ENCODE results near the gene CARM1. TPM values are rescaled to one million over a fixed set of nuclear protein-coding genes. Genes with fewer than 3 reads are reported as not detected.

The CARM1 gene
- total RNA-seq, 1 experiment from 2014 or later: 63.7 TPM

GRCh38 chr19:10878253-10878652 lies 6.9 kb downstream of the CARM1 start:
- DNase-seq: no peak
- Histone ChIP-seq H3K9me2 (ENCODE audit: insufficient read depth) (no peaks in the 10 kb centered on the region), H3K27ac (peak overlapping the region; percentile 67), H3K79me2 (ENCODE audit: low read depth) (peaks cover 86% of the 10 kb centered on the region), H3K27me3 (ENCODE audit: insufficient read depth, low read depth) (no peaks in the 10 kb centered on the region), H3K36me3 (ENCODE audit: low read depth) (no peaks in the 10 kb centered on the region), H3F3A (ENCODE audit: insufficient read depth, low read depth) (peaks cover 12% of the 10 kb centered on the region; the same call in 1 of the 2 replicates), H3K9me3 (ENCODE audit: insufficient read depth, low read depth) (no peaks in the 10 kb centered on the region), H3K4me3 (no peak overlapping the region), H3K4me1 (replicated peaks; ENCODE audit: insufficient read depth) (peaks cover 24% of the 10 kb centered on the region), H4K20me1 (ENCODE audit: insufficient read depth) (no peaks in the 10 kb centered on the region), H2AFZ (no peak overlapping the region), H3K4me2 (no peak overlapping the region)
- ChIA-PET POLR2A (ENCODE audit: unreplicated experiment) (no interaction called here), CTCF (no interaction called here)
- intact Hi-C loops (cut with micrococcal nuclease; ENCODE audit: unreplicated experiment): no loop called here
- no TSS peak for BruUV-seq (replicated peaks)
- no peak for TF ChIP-seq CTCF (conservative IDR thresholded peaks at IDR 0.05)
- TF ChIP-seq EZH2 (IDR thresholded peaks at IDR 0.05; ENCODE audit: low read depth): no peak

- TF ChIP-seq EZH2 (IDR thresholded peaks at IDR 0.05; ENCODE audit: low read depth) (no peak), CTCF (conservative IDR thresholded peaks at IDR 0.05) (no peak)
- Histone ChIP-seq H3K4me1 (replicated peaks; ENCODE audit: insufficient read depth) (peaks cover 21% of the 10 kb centered on the region), H4K20me1 (ENCODE audit: insufficient read depth) (no peaks in the 10 kb centered on the region), H2AFZ (no peak overlapping the region), H3K36me3 (ENCODE audit: low read depth) (no peaks in the 10 kb centered on the region), H3K79me2 (ENCODE audit: low read depth) (peaks cover 71% of the 10 kb centered on the region), H3K27ac (no peak overlapping the region), H3K9me3 (ENCODE audit: insufficient read depth, low read depth) (no peaks in the 10 kb centered on the region), H3F3A (ENCODE audit: insufficient read depth, low read depth) (peaks cover 30% of the 10 kb centered on the region), H3K27me3 (ENCODE audit: insufficient read depth, low read depth) (no peaks in the 10 kb centered on the region), H3K4me2 (no peak overlapping the region), H3K9me2 (ENCODE audit: insufficient read depth) (no peaks in the 10 kb centered on the region), H3K4me3 (no peak overlapping the region)
- no TSS peak for BruUV-seq (replicated peaks)
- no peak for DNase-seq
- intact Hi-C loops (cut with micrococcal nuclease; ENCODE audit: unreplicated experiment): no loop called here
- ChIA-PET CTCF (no interaction called here), POLR2A (ENCODE audit: unreplicated experiment) (interaction anchor here (0.7 kb wide), 1 partner anchor 1828 kb away, joined by 3 read pairs; no protein-coding TSS in a partner anchor)
Observed at GRCh38 chr19:10881403-10882107, 10.2 kb downstream of the CARM1 start.

DNA sequence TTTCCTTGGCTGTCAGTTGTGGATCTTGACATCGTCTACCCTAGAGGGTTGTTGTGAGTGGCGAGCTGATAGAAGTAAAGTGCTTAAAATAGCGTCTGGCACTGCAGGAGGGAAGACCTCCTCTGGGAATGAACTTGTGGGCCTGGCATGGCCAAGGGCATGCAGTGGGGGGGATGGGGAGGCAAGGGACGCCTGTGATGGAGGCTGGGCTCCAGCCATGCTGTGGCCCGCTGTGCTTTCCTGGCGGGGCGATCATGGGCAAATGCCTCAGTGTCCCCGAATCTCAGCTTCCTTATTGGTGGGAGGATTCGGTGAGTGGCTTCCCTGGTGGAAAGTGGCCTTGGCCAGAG lies 10.7 kb downstream of the CARM1 start:
- Histone ChIP-seq H3K4me2 (no peak overlapping the region), H3K27ac (no peak overlapping the region), H3K27me3 (ENCODE audit: insufficient read depth, low read depth) (no peaks in the 10 kb centered on the region), H4K20me1 (ENCODE audit: insufficient read depth) (no peaks in the 10 kb centered on the region; the same call in 1 of the 2 replicates), H3K4me3 (no peak overlapping the region), H3F3A (ENCODE audit: insufficient read depth, low read depth) (peaks cover 30% of the 10 kb centered on the region), H3K79me2 (ENCODE audit: low read depth) (peaks cover 71% of the 10 kb centered on the region), H3K36me3 (ENCODE audit: low read depth) (no peaks in the 10 kb centered on the region), H3K9me3 (ENCODE audit: insufficient read depth, low read depth) (no peaks in the 10 kb centered on the region), H3K9me2 (ENCODE audit: insufficient read depth) (no peaks in the 10 kb centered on the region), H2AFZ (no peak overlapping the region), H3K4me1 (replicated peaks; ENCODE audit: insufficient read depth) (peaks cover 21% of the 10 kb centered on the region)
- no peak for DNase-seq
- ChIA-PET POLR2A (ENCODE audit: unreplicated experiment) (interaction anchor here (0.7 kb wide), 1 partner anchor 1828 kb away, joined by 3 read pairs; no protein-coding TSS in a partner anchor), CTCF (no interaction called here)
- no TSS peak for BruUV-seq (replicated peaks)
- TF ChIP-seq EZH2 (IDR thresholded peaks at IDR 0.05; ENCODE audit: low read depth) (no peak), CTCF (conservative IDR thresholded peaks at IDR 0.05) (no peak)
- intact Hi-C loops (cut with micrococcal nuclease; ENCODE audit: unreplicated experiment): no loop called here
